ENCODE results near the gene PATL1.
A peak's percentile ranks its signal among the peaks of the same experiment; 100 is the strongest.
"Not testable (repeated sequence)": the region's sequence is repeated elsewhere in the genome, so short reads cannot be mapped to it uniquely, and the experiment has no call there.

The PATL1 gene

DNA sequence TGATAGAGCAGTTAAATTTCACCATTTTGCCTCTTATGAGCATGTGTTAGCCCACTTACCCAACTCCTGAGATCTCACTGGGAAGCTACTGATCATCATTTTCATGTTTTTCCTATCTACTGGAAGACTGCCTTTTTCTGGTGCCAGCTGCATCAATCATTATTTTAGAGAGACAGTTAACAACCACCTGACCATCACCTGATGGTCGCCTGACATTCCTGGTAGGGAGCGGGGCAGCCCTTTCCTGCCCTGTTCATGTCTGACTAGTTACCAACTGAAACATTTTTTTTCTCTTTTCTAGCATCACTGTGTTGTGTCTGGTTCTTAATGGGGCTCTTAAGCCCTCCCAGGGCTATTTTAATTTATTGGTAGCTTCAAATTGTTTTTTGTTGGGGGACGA is 20.2 kb upstream of the PATL1 start:
- DNase-seq (ENCODE audit: extremely low spot score), result no peak
- ChIA-PET CTCF (interaction anchor here (4.1 kb wide), 1 partner anchor 9 kb away, joined by 22 read pairs; no protein-coding TSS in a partner anchor), POLR2A (no interaction called here)
- TF ChIP-seq, protein P1, sequence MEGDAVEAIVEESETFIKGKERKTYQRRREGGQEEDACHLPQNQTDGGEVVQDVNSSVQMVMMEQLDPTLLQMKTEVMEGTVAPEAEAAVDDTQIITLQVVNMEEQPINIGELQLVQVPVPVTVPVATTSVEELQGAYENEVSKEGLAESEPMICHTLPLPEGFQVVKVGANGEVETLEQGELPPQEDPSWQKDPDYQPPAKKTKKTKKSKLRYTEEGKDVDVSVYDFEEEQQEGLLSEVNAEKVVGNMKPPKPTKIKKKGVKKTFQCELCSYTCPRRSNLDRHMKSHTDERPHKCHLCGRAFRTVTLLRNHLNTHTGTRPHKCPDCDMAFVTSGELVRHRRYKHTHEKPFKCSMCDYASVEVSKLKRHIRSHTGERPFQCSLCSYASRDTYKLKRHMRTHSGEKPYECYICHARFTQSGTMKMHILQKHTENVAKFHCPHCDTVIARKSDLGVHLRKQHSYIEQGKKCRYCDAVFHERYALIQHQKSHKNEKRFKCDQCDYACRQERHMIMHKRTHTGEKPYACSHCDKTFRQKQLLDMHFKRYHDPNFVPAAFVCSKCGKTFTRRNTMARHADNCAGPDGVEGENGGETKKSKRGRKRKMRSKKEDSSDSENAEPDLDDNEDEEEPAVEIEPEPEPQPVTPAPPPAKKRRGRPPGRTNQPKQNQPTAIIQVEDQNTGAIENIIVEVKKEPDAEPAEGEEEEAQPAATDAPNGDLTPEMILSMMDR (IDR thresholded peaks at IDR 0.05; ENCODE audit: control extremely low read depth, extremely low read depth, low read depth, missing control alignments), result no peak

DNA sequence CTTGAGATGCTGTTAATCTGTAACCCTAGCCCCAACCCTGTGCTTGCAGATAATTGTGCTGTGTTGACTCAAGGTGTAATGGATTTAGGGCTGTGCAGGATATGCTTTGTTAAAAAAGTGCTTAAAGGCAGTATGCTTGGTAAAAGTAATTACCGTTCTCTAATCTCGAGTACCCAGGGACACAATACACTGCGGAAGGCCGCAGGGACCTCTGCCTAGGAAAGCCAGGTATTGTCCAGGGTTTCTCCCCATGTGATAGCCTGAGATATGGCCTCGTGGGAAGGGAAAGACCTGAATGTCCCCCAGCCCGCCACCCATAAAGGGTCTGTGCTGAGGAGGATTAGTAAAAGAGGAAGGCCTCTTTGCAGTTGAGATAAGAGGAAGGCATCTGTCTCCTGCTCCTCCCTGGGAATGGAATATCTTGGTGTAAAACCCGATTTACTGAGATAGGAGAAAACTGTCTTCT is 12.5 kb upstream of the PATL1 start:
- DNase-seq (ENCODE audit: extremely low spot score); POLR2A ChIA-PET: not testable (repeated sequence)
- CTCF ChIA-PET, result interaction anchor here (1.0 to 10.6 kb wide), 7 partner anchors 8 to 147 kb away, joined by 3 to 91 read pairs (median 13); partner anchors contain the start of gene PATL1

GRCh38 chr11:59680287-59681154 is 11.7 kb upstream of the PATL1 start:
- peak; percentile 60 for DNase-seq (ENCODE audit: extremely low spot score)
- TF ChIP-seq, protein P1 (IDR thresholded peaks at IDR 0.05; ENCODE audit: control extremely low read depth, extremely low read depth, low read depth, missing control alignments), result peak; percentile 79
- POLR2A ChIA-PET, result no interaction called here
- CTCF ChIA-PET, result interaction anchor here (0.7 to 10.6 kb wide), 12 partner anchors 9 to 147 kb away, joined by 3 to 91 read pairs (median 6); partner anchors contain the start of gene PATL1

DNA sequence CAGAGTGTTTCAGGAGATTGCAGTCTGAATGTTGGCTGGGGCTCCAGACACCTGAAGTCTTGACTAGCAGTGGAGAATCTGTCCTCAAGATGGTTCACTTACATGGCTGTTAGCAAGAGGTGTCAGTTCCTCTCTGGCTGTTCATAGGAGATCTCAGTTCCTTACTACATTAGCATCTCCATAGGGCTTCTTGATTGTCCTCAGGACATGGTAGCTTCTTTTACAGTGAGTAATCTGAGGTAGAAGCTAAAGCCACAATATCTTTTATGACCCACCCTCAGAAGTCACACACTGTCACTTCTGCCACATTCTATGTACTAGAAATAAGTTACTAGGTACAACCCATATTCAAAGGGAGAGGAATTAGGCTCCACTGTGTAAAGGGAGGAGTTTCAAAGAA is 10.5 kb upstream of the PATL1 start:
- CTCF ChIA-PET, result interaction anchor here (1.2 to 10.6 kb wide), 6 partner anchors 10 to 146 kb away, joined by 5 to 91 read pairs (median 13); partner anchors contain the start of gene PATL1
- TF ChIP-seq, protein P1 (IDR thresholded peaks at IDR 0.05; ENCODE audit: control extremely low read depth, extremely low read depth, low read depth, missing control alignments), result no peak
- POLR2A ChIA-PET, result no interaction called here
- no peak for DNase-seq (ENCODE audit: extremely low spot score)

GRCh38 chr11:59678813-59679165 is 10.0 kb upstream of the PATL1 start:
- TF ChIP-seq, protein P1 (IDR thresholded peaks at IDR 0.05; ENCODE audit: control extremely low read depth, extremely low read depth, low read depth, missing control alignments), result no peak
- no peak for DNase-seq (ENCODE audit: extremely low spot score)
- ChIA-PET CTCF (interaction anchor here (1.2 to 10.6 kb wide), 5 partner anchors 9 to 146 kb away, joined by 3 to 91 read pairs (median 15); partner anchors contain the start of gene PATL1), POLR2A (no interaction called here)

DNA sequence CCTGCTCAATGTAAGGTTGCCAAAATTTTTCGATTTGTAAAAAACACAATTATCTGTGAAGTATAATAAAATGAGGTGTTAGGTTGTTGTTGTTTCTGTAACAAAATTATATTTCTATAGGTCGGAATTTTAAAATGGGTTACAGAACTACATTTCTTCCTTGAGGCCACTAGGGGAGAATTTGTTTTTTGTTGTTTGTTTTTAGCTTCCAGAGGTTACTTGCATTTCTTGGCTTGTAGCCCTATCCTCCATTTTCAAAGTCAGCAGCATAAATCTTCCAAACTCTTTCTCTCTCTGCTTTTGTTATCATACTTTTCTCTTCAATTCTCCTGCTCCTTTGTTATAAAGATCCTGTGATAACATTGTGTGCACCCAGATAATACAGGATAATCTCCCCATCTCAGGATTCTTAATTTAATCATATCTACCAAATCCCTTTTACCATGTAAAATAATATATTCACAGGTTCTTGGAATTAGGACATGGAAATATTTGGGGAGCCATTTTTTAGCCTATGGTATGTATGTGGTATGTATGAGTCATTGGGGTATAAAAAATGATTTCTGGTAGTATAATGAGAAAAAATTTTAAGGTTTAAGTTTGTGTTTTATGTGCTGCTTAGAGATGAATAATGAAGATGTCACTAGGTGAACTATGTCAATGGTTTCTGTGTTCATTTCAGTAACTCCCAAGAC is 9.4 kb upstream of the PATL1 start:
- POLR2A ChIA-PET, result interaction anchor here (0.5 kb wide), 1 partner anchor 9 kb away, joined by 4 read pairs; no protein-coding TSS in a partner anchor
- no peak for DNase-seq (ENCODE audit: extremely low spot score)
- CTCF ChIA-PET, result interaction anchor here (1.0 to 10.6 kb wide), 4 partner anchors 10 to 145 kb away, joined by 3 to 91 read pairs (median 4); partner anchors contain the start of gene PATL1
- TF ChIP-seq, protein P1 (IDR thresholded peaks at IDR 0.05; ENCODE audit: control extremely low read depth, extremely low read depth, low read depth, missing control alignments), result no peak
